ENCODE results near the gene KLHL9.

- TF ChIP-seq CTCF (IDR thresholded peaks at IDR 0.05) (no peak), JUND (IDR thresholded peaks at IDR 0.05) (no peak), MAX (IDR thresholded peaks at IDR 0.05; ENCODE audit: low read depth) (no peak), ELF1 (IDR thresholded peaks at IDR 0.05) (no peak), EP300 (IDR thresholded peaks at IDR 0.05; ENCODE audit: borderline replicate concordance in 1 of 2, low read depth in 1 of 2, low read length in 1 of 2) (no peak), FOSL2 (IDR thresholded peaks at IDR 0.05; ENCODE audit: borderline replicate concordance, low read depth) (no peak)
Measured at GRCh38 chr9:21294904-21295538, 40.2 kb downstream of the KLHL9 start.

Measured in SK-N-SH (cell line).